GM12878 (cell line): ENCODE measurements around the gene DUS1L.

Experiments used
- CEBPB ChIP-seq, 2 experiments: fragments of 150-350 bp in 1 of 2; IDR thresholded peaks; 2 replicates each; pipeline ENCODE4 v1.6.1; 2012 to 2014; ENCODE audit warnings: low read depth in 2 of 2, low read length in 2 of 2, borderline replicate concordance in 1 of 2, inconsistent platforms in 1 of 2
- EZH2 ChIP-seq: IDR thresholded peaks from 2 replicates; pipeline ENCODE4 v1.6.1; 2012; ENCODE audit warnings: low read depth, mild to moderate bottlenecking, control low read depth, inconsistent platforms, low read length, borderline replicate concordance; ENCODE audit not compliant: control insufficient read depth
- MTA2 ChIP-seq: fragments of 450-650 bp; IDR thresholded peaks from 2 replicates; pipeline ENCODE4 v1.6.1; 2016; ENCODE audit warnings: low read depth, mild to moderate bottlenecking, moderate library complexity
- NBN ChIP-seq: fragments of 450-650 bp; IDR thresholded peaks from 2 replicates; pipeline ENCODE4 v1.6.1; 2016
- PAX8 ChIP-seq: fragments of 450-650 bp; IDR thresholded peaks from 2 replicates; pipeline ENCODE4 v1.6.1; 2017; ENCODE audit warnings: mild to moderate bottlenecking, moderate library complexity
- POLR2A ChIP-seq: IDR thresholded peaks from 2 replicates; pipeline ENCODE4 v1.6.1; 2011; ENCODE audit warnings: low read depth, mild to moderate bottlenecking, low read length
- SP1 ChIP-seq: IDR thresholded peaks from one replicate; pipeline ENCODE4 v1.6.1; 2011; ENCODE audit warnings: low read depth, low read length
- TF ChIP-seq, protein P1 (sequence below), 3 experiments: IDR thresholded peaks in 2 of 3; conservative IDR thresholded peaks in 1 of 3; 2 replicates each; pipeline ENCODE4 v1.5.1; 2011; ENCODE audit warnings: low read depth in 3 of 3, low read length in 3 of 3, mild to moderate bottlenecking in 3 of 3, control low read depth in 2 of 3, moderate library complexity in 2 of 3, inconsistent platforms in 1 of 3, mixed read lengths in 1 of 3; ENCODE audit not compliant: control insufficient read depth in 2 of 3, insufficient read depth in 1 of 3; ENCODE audit errors: extremely low read depth in 1 of 3
- TF ChIP-seq, protein P2 (sequence below): IDR thresholded peaks from 2 replicates; pipeline ENCODE4 v1.6.1; 2012; ENCODE audit warnings: low read depth, low read length, improper control_type of control experiment
- TF ChIP-seq, protein P3 (sequence below): IDR thresholded peaks from 2 replicates; pipeline ENCODE4 v1.6.1; 2012; ENCODE audit warnings: mild to moderate bottlenecking, low read depth, low read length

DNA sequence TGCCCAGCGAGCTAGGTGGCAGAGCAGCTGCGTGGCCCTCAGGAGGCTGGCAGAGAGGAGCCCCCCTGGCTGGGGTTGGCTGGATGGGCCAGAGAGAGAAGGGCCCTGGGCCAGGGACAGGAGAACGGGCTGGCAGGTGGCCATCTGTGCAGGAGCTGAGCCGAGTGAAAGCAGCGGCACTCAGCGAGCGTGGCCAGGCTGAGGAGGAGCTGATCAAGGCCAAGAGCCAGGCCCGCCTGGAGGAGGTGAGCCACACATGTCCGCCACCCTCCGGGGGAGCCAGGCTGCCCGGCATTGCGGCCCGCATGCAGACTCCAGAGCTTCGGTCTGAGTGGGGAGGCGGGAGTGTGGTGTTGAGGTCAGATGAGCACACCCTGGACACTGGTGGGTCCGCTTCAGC lies 36.2 kb downstream of the DUS1L start:
- TF ChIP-seq PAX8, result no peak
- no peak for TF ChIP-seq POLR2A
- no peak for TF ChIP-seq MTA2
- TF ChIP-seq, protein P1, sequence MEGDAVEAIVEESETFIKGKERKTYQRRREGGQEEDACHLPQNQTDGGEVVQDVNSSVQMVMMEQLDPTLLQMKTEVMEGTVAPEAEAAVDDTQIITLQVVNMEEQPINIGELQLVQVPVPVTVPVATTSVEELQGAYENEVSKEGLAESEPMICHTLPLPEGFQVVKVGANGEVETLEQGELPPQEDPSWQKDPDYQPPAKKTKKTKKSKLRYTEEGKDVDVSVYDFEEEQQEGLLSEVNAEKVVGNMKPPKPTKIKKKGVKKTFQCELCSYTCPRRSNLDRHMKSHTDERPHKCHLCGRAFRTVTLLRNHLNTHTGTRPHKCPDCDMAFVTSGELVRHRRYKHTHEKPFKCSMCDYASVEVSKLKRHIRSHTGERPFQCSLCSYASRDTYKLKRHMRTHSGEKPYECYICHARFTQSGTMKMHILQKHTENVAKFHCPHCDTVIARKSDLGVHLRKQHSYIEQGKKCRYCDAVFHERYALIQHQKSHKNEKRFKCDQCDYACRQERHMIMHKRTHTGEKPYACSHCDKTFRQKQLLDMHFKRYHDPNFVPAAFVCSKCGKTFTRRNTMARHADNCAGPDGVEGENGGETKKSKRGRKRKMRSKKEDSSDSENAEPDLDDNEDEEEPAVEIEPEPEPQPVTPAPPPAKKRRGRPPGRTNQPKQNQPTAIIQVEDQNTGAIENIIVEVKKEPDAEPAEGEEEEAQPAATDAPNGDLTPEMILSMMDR (IDR thresholded peaks at IDR 0.05 in 2 of 3, conservative IDR thresholded peaks at IDR 0.05 in 1 of 3; ENCODE audit: control insufficient read depth in 2 of 3, extremely low read depth in 1 of 3, insufficient read depth in 1 of 3, low read depth in 3 of 3, low read length in 3 of 3), result no peak
- no peak for TF ChIP-seq CEBPB (IDR thresholded peaks at IDR 0.05; ENCODE audit: borderline replicate concordance in 1 of 2, low read depth in 2 of 2, low read length in 2 of 2)
- no peak for TF ChIP-seq SP1
- no peak for TF ChIP-seq EZH2
- TF ChIP-seq, protein P2, sequence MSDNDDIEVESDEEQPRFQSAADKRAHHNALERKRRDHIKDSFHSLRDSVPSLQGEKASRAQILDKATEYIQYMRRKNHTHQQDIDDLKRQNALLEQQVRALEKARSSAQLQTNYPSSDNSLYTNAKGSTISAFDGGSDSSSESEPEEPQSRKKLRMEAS, result no peak
- no peak for TF ChIP-seq NBN
- TF ChIP-seq, protein P3, sequence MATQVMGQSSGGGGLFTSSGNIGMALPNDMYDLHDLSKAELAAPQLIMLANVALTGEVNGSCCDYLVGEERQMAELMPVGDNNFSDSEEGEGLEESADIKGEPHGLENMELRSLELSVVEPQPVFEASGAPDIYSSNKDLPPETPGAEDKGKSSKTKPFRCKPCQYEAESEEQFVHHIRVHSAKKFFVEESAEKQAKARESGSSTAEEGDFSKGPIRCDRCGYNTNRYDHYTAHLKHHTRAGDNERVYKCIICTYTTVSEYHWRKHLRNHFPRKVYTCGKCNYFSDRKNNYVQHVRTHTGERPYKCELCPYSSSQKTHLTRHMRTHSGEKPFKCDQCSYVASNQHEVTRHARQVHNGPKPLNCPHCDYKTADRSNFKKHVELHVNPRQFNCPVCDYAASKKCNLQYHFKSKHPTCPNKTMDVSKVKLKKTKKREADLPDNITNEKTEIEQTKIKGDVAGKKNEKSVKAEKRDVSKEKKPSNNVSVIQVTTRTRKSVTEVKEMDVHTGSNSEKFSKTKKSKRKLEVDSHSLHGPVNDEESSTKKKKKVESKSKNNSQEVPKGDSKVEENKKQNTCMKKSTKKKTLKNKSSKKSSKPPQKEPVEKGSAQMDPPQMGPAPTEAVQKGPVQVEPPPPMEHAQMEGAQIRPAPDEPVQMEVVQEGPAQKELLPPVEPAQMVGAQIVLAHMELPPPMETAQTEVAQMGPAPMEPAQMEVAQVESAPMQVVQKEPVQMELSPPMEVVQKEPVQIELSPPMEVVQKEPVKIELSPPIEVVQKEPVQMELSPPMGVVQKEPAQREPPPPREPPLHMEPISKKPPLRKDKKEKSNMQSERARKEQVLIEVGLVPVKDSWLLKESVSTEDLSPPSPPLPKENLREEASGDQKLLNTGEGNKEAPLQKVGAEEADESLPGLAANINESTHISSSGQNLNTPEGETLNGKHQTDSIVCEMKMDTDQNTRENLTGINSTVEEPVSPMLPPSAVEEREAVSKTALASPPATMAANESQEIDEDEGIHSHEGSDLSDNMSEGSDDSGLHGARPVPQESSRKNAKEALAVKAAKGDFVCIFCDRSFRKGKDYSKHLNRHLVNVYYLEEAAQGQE, result no peak
